ENCODE results near the gene DNM3.

Gene DNM3

DNA sequence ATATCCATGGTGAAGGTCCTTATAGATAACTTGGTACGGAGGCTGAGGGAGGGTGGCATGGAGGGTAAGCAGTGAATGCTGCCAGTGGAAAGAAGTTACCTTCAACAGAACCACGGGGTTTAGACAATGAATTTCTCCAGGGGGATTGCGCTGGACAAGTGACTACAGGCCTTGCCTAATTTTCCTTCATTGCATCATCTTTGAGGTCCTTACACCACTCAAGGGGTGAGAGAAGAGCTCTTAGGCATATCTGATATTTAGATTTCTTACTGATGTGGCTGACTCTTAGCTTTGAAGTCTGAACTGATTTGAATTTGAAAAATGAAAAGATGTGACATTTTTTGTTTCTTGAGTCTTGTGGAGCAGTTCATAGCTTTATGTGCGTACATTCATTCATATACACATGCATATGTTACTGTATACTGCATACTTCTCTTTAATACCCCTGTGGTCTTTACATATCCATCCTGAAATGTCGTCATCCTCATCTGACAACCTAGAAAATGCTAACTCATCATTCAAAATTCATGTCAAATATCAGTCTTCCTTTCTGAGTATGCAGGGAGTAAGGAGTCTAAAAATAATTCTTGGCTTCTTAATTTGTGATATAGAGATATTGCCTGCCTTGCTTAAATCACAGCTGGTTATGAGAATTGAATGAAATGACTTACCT, 63.6 kb downstream of the DNM3 start:
- no peak overlapping the region for H3K9ac ChIP-seq (ENCODE audit: low read length)
- no peaks in the 10 kb centered on the region for H3K9me3 ChIP-seq (ENCODE audit: control insufficient read depth, low read length)
- no peaks in the 10 kb centered on the region for H3K27me3 ChIP-seq (replicated peaks; ENCODE audit: control insufficient read depth, insufficient read depth, low read length)
- no peaks in the 10 kb centered on the region for H3K4me1 ChIP-seq (ENCODE audit: control insufficient read depth, insufficient read depth, low read length)
- no peak overlapping the region for H3K4me3 ChIP-seq (ENCODE audit: low read length)
- H3K36me3 ChIP-seq (ENCODE audit: control insufficient read depth, insufficient read depth, low read length, severe bottlenecking): no peaks in the 10 kb centered on the region
- no peak for DNase-seq (ENCODE audit: low read depth)

DNA sequence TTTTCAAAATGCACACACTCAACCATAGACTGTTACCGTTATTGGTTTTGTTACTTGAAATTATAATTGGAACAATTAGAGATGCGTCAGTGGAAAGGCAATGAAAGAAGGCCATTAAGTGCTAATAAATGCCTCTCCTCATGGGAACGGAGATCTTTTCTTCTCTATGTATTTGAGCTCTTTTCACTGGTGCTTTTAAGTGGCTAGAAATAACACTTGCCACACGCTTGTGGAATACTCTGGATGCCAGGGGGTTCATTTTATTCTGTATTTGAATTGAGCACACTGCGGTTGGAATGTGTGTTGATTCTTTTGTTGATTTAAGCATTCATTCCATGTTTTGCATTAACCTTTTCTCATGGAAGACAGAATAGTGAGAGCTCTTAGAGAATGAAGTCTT, 68.4 kb downstream of the DNM3 start:
- no peak for DNase-seq (ENCODE audit: low read depth)
- Histone ChIP-seq H3K4me3 (ENCODE audit: low read length) (no peak overlapping the region), H3K27me3 (replicated peaks; ENCODE audit: control insufficient read depth, insufficient read depth, low read length) (no peaks in the 10 kb centered on the region), H3K9me3 (ENCODE audit: control insufficient read depth, low read length) (no peaks in the 10 kb centered on the region), H3K4me1 (ENCODE audit: control insufficient read depth, insufficient read depth, low read length) (peaks cover 7% of the 10 kb centered on the region), H3K9ac (ENCODE audit: low read length) (no peak overlapping the region), H3K36me3 (ENCODE audit: control insufficient read depth, insufficient read depth, low read length, severe bottlenecking) (no peaks in the 10 kb centered on the region)

- no peak for DNase-seq (ENCODE audit: low read depth)
- Histone ChIP-seq H3K9me3 (ENCODE audit: control insufficient read depth, low read length) (no peaks in the 10 kb centered on the region), H3K4me1 (ENCODE audit: control insufficient read depth, insufficient read depth, low read length) (peaks cover 7% of the 10 kb centered on the region), H3K27me3 (replicated peaks; ENCODE audit: control insufficient read depth, insufficient read depth, low read length) (no peaks in the 10 kb centered on the region), H3K36me3 (ENCODE audit: control insufficient read depth, insufficient read depth, low read length, severe bottlenecking) (no peaks in the 10 kb centered on the region), H3K9ac (ENCODE audit: low read length) (no peak overlapping the region), H3K4me3 (ENCODE audit: low read length) (no peak overlapping the region)
Observed at GRCh38 chr1:171910786-171911185, 69.5 kb downstream of the DNM3 start.

DNA sequence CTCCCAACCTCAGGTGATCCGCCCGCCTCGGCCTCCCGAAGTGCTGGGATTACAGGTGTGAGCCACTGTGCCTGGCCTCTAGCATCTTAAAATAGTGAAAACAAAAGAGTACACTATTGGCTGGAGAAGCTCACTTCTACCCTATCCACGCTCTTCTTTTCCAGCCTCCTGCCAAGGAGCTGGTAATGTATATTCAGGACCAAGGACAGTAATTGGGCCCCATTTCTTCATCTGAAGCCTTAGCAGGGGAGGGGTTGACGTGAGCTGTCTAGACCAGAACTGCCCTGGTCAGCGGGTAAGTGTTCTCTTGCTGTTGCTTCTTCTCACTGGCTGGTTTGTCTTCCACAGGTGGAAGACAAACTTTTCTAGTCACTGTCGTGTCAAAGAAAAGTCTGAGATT, 70.2 kb downstream of the DNM3 start:
- H3K9me3 ChIP-seq (ENCODE audit: control insufficient read depth, low read length): no peaks in the 10 kb centered on the region
- no peak overlapping the region for H3K4me3 ChIP-seq (ENCODE audit: low read length)
- no peak overlapping the region for H3K9ac ChIP-seq (ENCODE audit: low read length)
- peaks cover 7% of the 10 kb centered on the region for H3K4me1 ChIP-seq (ENCODE audit: control insufficient read depth, insufficient read depth, low read length)
- no peak for DNase-seq (ENCODE audit: low read depth)
- no peaks in the 10 kb centered on the region for H3K36me3 ChIP-seq (ENCODE audit: control insufficient read depth, insufficient read depth, low read length, severe bottlenecking)
- H3K27me3 ChIP-seq (replicated peaks; ENCODE audit: control insufficient read depth, insufficient read depth, low read length): no peaks in the 10 kb centered on the region

DNA sequence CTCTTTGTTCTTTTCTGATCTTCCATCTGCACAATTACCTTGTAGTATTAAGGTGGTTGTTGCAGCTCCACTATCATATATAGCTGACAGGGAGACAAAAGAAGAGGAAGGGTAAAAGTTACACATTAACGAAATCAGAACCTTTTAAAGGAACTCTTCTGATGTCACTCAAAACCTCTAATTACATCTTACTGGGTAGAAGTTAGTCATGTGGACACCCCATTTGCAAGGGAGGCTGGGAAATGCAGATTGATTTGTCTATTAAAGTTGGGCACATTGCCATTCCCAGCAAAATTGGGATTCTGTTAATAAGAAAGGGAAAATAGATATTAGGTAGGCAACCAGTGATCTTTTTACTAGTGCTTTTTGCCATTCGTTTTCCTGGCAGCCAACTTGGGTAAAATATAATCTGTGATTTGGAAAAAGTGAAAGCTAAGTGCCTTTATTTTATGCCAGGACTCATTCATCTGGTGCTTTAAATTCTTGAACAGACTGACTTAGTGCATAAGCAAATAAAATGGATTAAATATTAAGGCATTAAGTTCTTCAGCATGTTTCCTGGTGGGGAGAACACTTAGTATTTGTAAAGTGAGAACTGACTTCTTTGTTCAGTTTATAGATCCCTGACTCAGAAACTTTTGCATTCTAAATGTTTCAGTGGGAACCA, 71.3 kb downstream of the DNM3 start:
- Histone ChIP-seq H3K4me1 (ENCODE audit: control insufficient read depth, insufficient read depth, low read length) (peaks cover 7% of the 10 kb centered on the region), H3K4me3 (ENCODE audit: low read length) (no peak overlapping the region), H3K27me3 (replicated peaks; ENCODE audit: control insufficient read depth, insufficient read depth, low read length) (no peaks in the 10 kb centered on the region), H3K36me3 (ENCODE audit: control insufficient read depth, insufficient read depth, low read length, severe bottlenecking) (no peaks in the 10 kb centered on the region), H3K9me3 (ENCODE audit: control insufficient read depth, low read length) (no peaks in the 10 kb centered on the region), H3K9ac (ENCODE audit: low read length) (no peak overlapping the region)
- no peak for DNase-seq (ENCODE audit: low read depth)

DNA sequence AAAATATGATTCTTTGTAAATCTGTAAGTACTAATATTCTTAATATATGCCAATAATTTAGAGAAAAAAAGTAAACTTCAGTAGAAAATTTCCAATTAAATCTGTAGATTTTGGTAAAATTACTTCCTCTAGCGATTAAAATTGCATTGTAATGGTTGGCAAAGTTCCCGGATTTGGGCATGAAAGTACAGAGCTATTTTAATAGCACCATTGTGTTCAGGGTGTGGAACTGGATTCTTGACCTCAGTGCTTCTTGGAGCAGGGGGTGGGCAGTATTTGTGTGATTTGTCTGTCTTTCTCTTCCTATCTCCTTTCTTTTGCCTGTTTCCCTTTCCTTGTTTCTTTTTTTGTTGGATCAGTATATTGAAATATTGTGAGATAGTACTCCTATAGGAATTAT, 72.1 kb downstream of the DNM3 start:
- H3K4me3 ChIP-seq (ENCODE audit: low read length): no peak overlapping the region
- H3K27me3 ChIP-seq (replicated peaks; ENCODE audit: control insufficient read depth, insufficient read depth, low read length): no peaks in the 10 kb centered on the region
- DNase-seq (ENCODE audit: low read depth): peak; percentile 29
- no peak overlapping the region for H3K9ac ChIP-seq (ENCODE audit: low read length)
- no peaks in the 10 kb centered on the region for H3K36me3 ChIP-seq (ENCODE audit: control insufficient read depth, insufficient read depth, low read length, severe bottlenecking)
- no peaks in the 10 kb centered on the region for H3K9me3 ChIP-seq (ENCODE audit: control insufficient read depth, low read length)
- H3K4me1 ChIP-seq (ENCODE audit: control insufficient read depth, insufficient read depth, low read length): peaks cover 7% of the 10 kb centered on the region

GRCh38 chr1:171916315-171916771, 75.0 kb downstream of the DNM3 start:
- no peaks in the 10 kb centered on the region for H3K27me3 ChIP-seq (replicated peaks; ENCODE audit: control insufficient read depth, insufficient read depth, low read length)
- H3K9me3 ChIP-seq (ENCODE audit: control insufficient read depth, low read length): no peaks in the 10 kb centered on the region
- no peak for DNase-seq (ENCODE audit: low read depth)
- no peak overlapping the region for H3K9ac ChIP-seq (ENCODE audit: low read length)
- H3K4me3 ChIP-seq (ENCODE audit: low read length): no peak overlapping the region
- H3K36me3 ChIP-seq (ENCODE audit: control insufficient read depth, insufficient read depth, low read length, severe bottlenecking): no peaks in the 10 kb centered on the region
- peaks cover 7% of the 10 kb centered on the region for H3K4me1 ChIP-seq (ENCODE audit: control insufficient read depth, insufficient read depth, low read length)

- Histone ChIP-seq H3K36me3 (ENCODE audit: control insufficient read depth, insufficient read depth, low read length, severe bottlenecking) (no peaks in the 10 kb centered on the region), H3K27me3 (replicated peaks; ENCODE audit: control insufficient read depth, insufficient read depth, low read length) (no peaks in the 10 kb centered on the region), H3K9me3 (ENCODE audit: control insufficient read depth, low read length) (no peaks in the 10 kb centered on the region), H3K4me3 (ENCODE audit: low read length) (no peak overlapping the region), H3K4me1 (ENCODE audit: control insufficient read depth, insufficient read depth, low read length) (peaks cover 7% of the 10 kb centered on the region), H3K9ac (ENCODE audit: low read length) (no peak overlapping the region)
- DNase-seq (ENCODE audit: low read depth): no peak
Observed at GRCh38 chr1:171917331-171917730, 76.0 kb downstream of the DNM3 start.

- DNase-seq (ENCODE audit: low read depth): no peak
- Histone ChIP-seq H3K9me3 (ENCODE audit: control insufficient read depth, low read length) (no peaks in the 10 kb centered on the region), H3K27me3 (replicated peaks; ENCODE audit: control insufficient read depth, insufficient read depth, low read length) (no peaks in the 10 kb centered on the region), H3K9ac (ENCODE audit: low read length) (no peak overlapping the region), H3K36me3 (ENCODE audit: control insufficient read depth, insufficient read depth, low read length, severe bottlenecking) (no peaks in the 10 kb centered on the region), H3K4me3 (ENCODE audit: low read length) (no peak overlapping the region), H3K4me1 (ENCODE audit: control insufficient read depth, insufficient read depth, low read length) (no peaks in the 10 kb centered on the region)
Observed at GRCh38 chr1:171919891-171920887, 78.9 kb downstream of the DNM3 start.

- DNase-seq (ENCODE audit: low read depth): no peak
- Histone ChIP-seq H3K36me3 (ENCODE audit: control insufficient read depth, insufficient read depth, low read length, severe bottlenecking) (no peaks in the 10 kb centered on the region), H3K4me1 (ENCODE audit: control insufficient read depth, insufficient read depth, low read length) (no peaks in the 10 kb centered on the region), H3K27me3 (replicated peaks; ENCODE audit: control insufficient read depth, insufficient read depth, low read length) (no peaks in the 10 kb centered on the region), H3K9me3 (ENCODE audit: control insufficient read depth, low read length) (no peaks in the 10 kb centered on the region), H3K9ac (ENCODE audit: low read length) (no peak overlapping the region), H3K4me3 (ENCODE audit: low read length) (no peak overlapping the region)
Observed at GRCh38 chr1:171922999-171923398, 81.7 kb downstream of the DNM3 start.

GRCh38 chr1:171929121-171929520, 87.8 kb downstream of the DNM3 start:
- Histone ChIP-seq H3K9ac (ENCODE audit: low read length) (no peak overlapping the region), H3K36me3 (ENCODE audit: control insufficient read depth, insufficient read depth, low read length, severe bottlenecking) (no peaks in the 10 kb centered on the region), H3K9me3 (ENCODE audit: control insufficient read depth, low read length) (no peaks in the 10 kb centered on the region), H3K27me3 (replicated peaks; ENCODE audit: control insufficient read depth, insufficient read depth, low read length) (no peaks in the 10 kb centered on the region), H3K4me1 (ENCODE audit: control insufficient read depth, insufficient read depth, low read length) (no peaks in the 10 kb centered on the region), H3K4me3 (ENCODE audit: low read length) (no peak overlapping the region)
- DNase-seq (ENCODE audit: low read depth): no peak

All from adipocyte (in vitro differentiated cells).